Measurements from ENCODE around the gene TWF2.
A peak's percentile ranks its signal among the peaks of the same experiment; 100 is the strongest.

The TWF2 gene

GRCh38 chr3:52221563-52222318, 17.2 kb downstream of the TWF2 start:
- DNase-seq, result no peak

- no peak for DNase-seq
These were observed 17.8 kb downstream of the TWF2 start for GRCh38 chr3:52221141-52221562.

- DNase-seq, result peak; percentile 48
These were observed 18.5 kb downstream of the TWF2 start for GRCh38 chr3:52220380-52221026.

- DNase-seq, result no peak
These were observed 19.9 kb downstream of the TWF2 start for GRCh38 chr3:52218937-52219650.

- DNase-seq, result no peak
These were observed 20.5 kb downstream of the TWF2 start for GRCh38 chr3:52218454-52218853.

- DNase-seq, result no peak
These were observed 20.9 kb downstream of the TWF2 start for GRCh38 chr3:52218026-52218425.

- no peak for DNase-seq
These were observed 21.6 kb downstream of the TWF2 start for GRCh38 chr3:52217409-52217805.

- peak; percentile 49 for DNase-seq
These were observed 22.2 kb downstream of the TWF2 start for GRCh38 chr3:52216585-52217408.

- no peak for DNase-seq
These were observed 23.6 kb downstream of the TWF2 start for GRCh38 chr3:52215351-52215750.

- no peak for DNase-seq
These were observed 25.1 kb downstream of the TWF2 start for GRCh38 chr3:52213901-52214300.

GRCh38 chr3:52213005-52213404, 26.0 kb downstream of the TWF2 start:
- no peak for DNase-seq

- DNase-seq, result no peak
These were observed 27.6 kb downstream of the TWF2 start for GRCh38 chr3:52211268-52211891.

GRCh38 chr3:52210550-52211046, 28.4 kb downstream of the TWF2 start:
- peak; percentile 95 for DNase-seq

- no peak for DNase-seq
These were observed 28.9 kb downstream of the TWF2 start for GRCh38 chr3:52210037-52210436.

- no peak for DNase-seq
These were observed 30.4 kb downstream of the TWF2 start for GRCh38 chr3:52208556-52208955.

- DNase-seq, result no peak
These were observed 33.1 kb downstream of the TWF2 start for GRCh38 chr3:52205727-52206372.

- DNase-seq, result no peak
These were observed 34.5 kb downstream of the TWF2 start for GRCh38 chr3:52204337-52205073.

- DNase-seq, result no peak
These were observed 35.3 kb downstream of the TWF2 start for GRCh38 chr3:52203701-52204100.

GRCh38 chr3:52202384-52203077, 36.4 kb downstream of the TWF2 start:
- DNase-seq, result peak; percentile 75

GRCh38 chr3:52200981-52201679, 37.8 kb downstream of the TWF2 start:
- peak; percentile 45 for DNase-seq

All from GF-D8 (cell line).